GM19351 (cell line): ENCODE data around the gene THSD7A.

Experiments used
- ATAC-seq: cut with Tn5 transposase; IDR thresholded peaks from one replicate; pipeline ENCODE4 v1.9.1; 2021; ENCODE audit warnings: mild to moderate bottlenecking, moderate library complexity; ENCODE audit not compliant: unreplicated experiment

THSD7A gene

GRCh38 chr7:11754123-11754522 is 77.9 kb downstream of the THSD7A start:
- ATAC-seq: peak; percentile 38

GRCh38 chr7:11753433-11753832 is 78.6 kb downstream of the THSD7A start:
- no peak for ATAC-seq

- no peak for ATAC-seq
Measured at GRCh38 chr7:11751807-11752389, 80.1 kb downstream of the THSD7A start.

- no peak for ATAC-seq
Measured at GRCh38 chr7:11751315-11751714, 80.7 kb downstream of the THSD7A start.

GRCh38 chr7:11750191-11750590 is 81.8 kb downstream of the THSD7A start:
- ATAC-seq: no peak

GRCh38 chr7:11749629-11750028 is 82.4 kb downstream of the THSD7A start:
- ATAC-seq: no peak

- no peak for ATAC-seq
Measured at GRCh38 chr7:11748884-11749283, 83.1 kb downstream of the THSD7A start.

GRCh38 chr7:11747715-11748485 is 84.1 kb downstream of the THSD7A start:
- no peak for ATAC-seq

- no peak for ATAC-seq
Measured at GRCh38 chr7:11746591-11746990, 85.4 kb downstream of the THSD7A start.

GRCh38 chr7:11743548-11743947 is 88.5 kb downstream of the THSD7A start:
- no peak for ATAC-seq

- no peak for ATAC-seq
Measured at GRCh38 chr7:11743016-11743415, 89.0 kb downstream of the THSD7A start.

- no peak for ATAC-seq
Measured at GRCh38 chr7:11742496-11742895, 89.5 kb downstream of the THSD7A start.

- no peak for ATAC-seq
Measured at GRCh38 chr7:11737723-11738122, 94.3 kb downstream of the THSD7A start.

GRCh38 chr7:11732207-11732606 is 99.8 kb downstream of the THSD7A start:
- no peak for ATAC-seq

- no peak for ATAC-seq
Measured at GRCh38 chr7:11730725-11731124, 101.3 kb downstream of the THSD7A start.

GRCh38 chr7:11727864-11728263 is 104.1 kb downstream of the THSD7A start:
- ATAC-seq: no peak

- no peak for ATAC-seq
Measured at GRCh38 chr7:11726794-11727155, 105.2 kb downstream of the THSD7A start.

- no peak for ATAC-seq
Measured at GRCh38 chr7:11726001-11726793, 105.8 kb downstream of the THSD7A start.

GRCh38 chr7:11716185-11716584 is 115.8 kb downstream of the THSD7A start:
- ATAC-seq: no peak

GRCh38 chr7:11714676-11715075 is 117.3 kb downstream of the THSD7A start:
- ATAC-seq: no peak

- ATAC-seq: no peak
Measured at GRCh38 chr7:11714205-11714604, 117.8 kb downstream of the THSD7A start.

- ATAC-seq: no peak
Measured at GRCh38 chr7:11713352-11713751, 118.6 kb downstream of the THSD7A start.
